HEK293 (cell line): ENCODE data around the gene EVPLL.
"Not testable (repeated sequence)": the region's sequence is repeated elsewhere in the genome, so short reads cannot be mapped to it uniquely, and the experiment has no call there.

Experiments used
- CTCF ChIA-PET: fragments of 350-600 bp; formaldehyde crosslinking; extraction: SDS; loops from one replicate; lab custom pipeline; 2021; ENCODE audit warnings: antibody characterized with exemption; lab: Yijun Ruan, JAX
- POLR2A ChIA-PET: fragments of 300-600 bp; formaldehyde crosslinking; extraction: SDS; loops from one replicate; lab custom pipeline; 2020; ENCODE audit warnings: antibody characterized with exemption, inconsistent platforms; lab: Yijun Ruan, JAX
- H3K27ac ChIP-seq: fragments of 200-500 bp; sonication (Bioruptor generic); 2 replicates; pipeline ENCODE4 v1.5.1; 2014; ENCODE audit warnings: low read depth, low read length, control low read depth, inconsistent platforms; ENCODE audit errors: extremely low read depth
- H3K36me3 ChIP-seq, 2 experiments: fragments of 200-500 bp in 1 of 2; sonication (Bioruptor generic) in 1 of 2; 1 replicate in 1 of 2; 2 replicates in 1 of 2; pipeline ENCODE4 v1.5.1; 2014 to 2017; ENCODE audit warnings: inconsistent platforms in 2 of 2, low read length in 2 of 2; ENCODE audit not compliant: control insufficient read depth in 2 of 2, insufficient read depth in 1 of 2
- H3K4me1 ChIP-seq: fragments of 200-500 bp; sonication (Bioruptor generic); 2 replicates; pipeline ENCODE4 v1.5.1; 2014; ENCODE audit warnings: mild to moderate bottlenecking, low read length, inconsistent platforms; ENCODE audit not compliant: control insufficient read depth, insufficient read depth
- H3K4me3 ChIP-seq: 2 replicates; pipeline ENCODE4 v1.5.1; 2011; ENCODE audit warnings: low read depth, mild to moderate bottlenecking, control low read depth, low read length, moderate library complexity
- H3K9me3 ChIP-seq: fragments of 200-500 bp; sonication (Bioruptor generic); 2 replicates; pipeline ENCODE4 v1.5.1; 2014; ENCODE audit warnings: low read depth, low read length, inconsistent platforms; ENCODE audit not compliant: control insufficient read depth, insufficient read depth
- BCL11B ChIP-seq: fragments of 450-650 bp; formaldehyde crosslinking; IDR thresholded peaks from 2 replicates; pipeline ENCODE4 v1.5.1; 2016; ENCODE audit warnings: low read depth, missing biosample characterization, missing genetic modification characterization
- EGR2 ChIP-seq: fragments of 450-650 bp; formaldehyde crosslinking; IDR thresholded peaks from 2 replicates; pipeline ENCODE4 v1.5.1; 2016; ENCODE audit warnings: low read depth, missing biosample characterization, missing genetic modification characterization
- OVOL3 ChIP-seq: fragments of 450-650 bp; formaldehyde crosslinking; IDR thresholded peaks from 2 replicates; pipeline ENCODE4 v1.5.1; 2016; ENCODE audit warnings: missing biosample characterization, missing genetic modification characterization
- YY1 ChIP-seq: fragments of 450-650 bp; formaldehyde crosslinking; IDR thresholded peaks from 2 replicates; pipeline ENCODE4 v1.5.1; 2018; ENCODE audit warnings: missing biosample characterization, missing genetic modification characterization
- ZBTB7A ChIP-seq: fragments of 450-650 bp; formaldehyde crosslinking; IDR thresholded peaks from 2 replicates; pipeline ENCODE4 v1.5.1; 2016; ENCODE audit warnings: low read depth, missing biosample characterization, missing genetic modification characterization
- ZFHX2 ChIP-seq: fragments of 450-650 bp; formaldehyde crosslinking; conservative IDR thresholded peaks from 2 replicates; pipeline ENCODE4 v1.5.1; 2016; ENCODE audit warnings: missing biosample characterization, missing genetic modification characterization
- ZNF121 ChIP-seq: fragments of 450-650 bp; formaldehyde crosslinking; IDR thresholded peaks from 2 replicates; pipeline ENCODE4 v1.5.1; 2016; ENCODE audit warnings: missing biosample characterization, missing genetic modification characterization
- ZNF248 ChIP-seq: fragments of 450-650 bp; formaldehyde crosslinking; IDR thresholded peaks from 2 replicates; pipeline ENCODE4 v1.5.1; 2017; ENCODE audit warnings: missing biosample characterization, missing genetic modification characterization
- ZNF354C ChIP-seq: fragments of 450-650 bp; formaldehyde crosslinking; IDR thresholded peaks from 2 replicates; pipeline ENCODE4 v1.5.1; 2016; ENCODE audit warnings: missing biosample characterization, missing genetic modification characterization, low read depth, borderline replicate concordance
- ZNF394 ChIP-seq: fragments of 450-650 bp; formaldehyde crosslinking; IDR thresholded peaks from 2 replicates; pipeline ENCODE4 v1.5.1; 2016; ENCODE audit warnings: missing biosample characterization, missing genetic modification characterization, mild to moderate bottlenecking, moderate library complexity, borderline replicate concordance
- ZNF423 ChIP-seq: fragments of 450-650 bp; formaldehyde crosslinking; IDR thresholded peaks from 2 replicates; pipeline ENCODE4 v1.5.1; 2016; ENCODE audit warnings: missing biosample characterization, missing genetic modification characterization
- ZNF529 ChIP-seq: fragments of 450-650 bp; formaldehyde crosslinking; IDR thresholded peaks from 2 replicates; pipeline ENCODE4 v1.5.1; 2017; ENCODE audit warnings: missing genetic modification characterization, missing biosample characterization; ENCODE audit not compliant: insufficient replicate concordance
- ZNF585B ChIP-seq: fragments of 450-650 bp; formaldehyde crosslinking; IDR thresholded peaks from 2 replicates; pipeline ENCODE4 v1.5.1; 2016; ENCODE audit warnings: missing biosample characterization, missing genetic modification characterization
- ZNF626 ChIP-seq: fragments of 450-650 bp; sonication (Bioruptor Pico); formaldehyde crosslinking; IDR thresholded peaks from 2 replicates; pipeline ENCODE4 v1.5.1; 2018; ENCODE audit warnings: missing biosample characterization, missing genetic modification characterization, inconsistent platforms
- ZNF830 ChIP-seq: fragments of 450-650 bp; IDR thresholded peaks from 2 replicates; pipeline ENCODE4 v1.5.0; 2018; ENCODE audit warnings: missing biosample characterization, missing genetic modification characterization, low read depth, mild to moderate bottlenecking, moderate library complexity
- TF ChIP-seq, protein P1 (sequence below): fragments of 450-650 bp; formaldehyde crosslinking; IDR thresholded peaks from 2 replicates; pipeline ENCODE4 v1.5.1; 2016; ENCODE audit warnings: missing biosample characterization, missing genetic modification characterization
- TF ChIP-seq, protein P2 (sequence below): fragments of 450-650 bp; formaldehyde crosslinking; IDR thresholded peaks from 2 replicates; pipeline ENCODE4 v1.5.1; 2017; ENCODE audit warnings: missing biosample characterization, missing genetic modification characterization

Gene EVPLL

DNA sequence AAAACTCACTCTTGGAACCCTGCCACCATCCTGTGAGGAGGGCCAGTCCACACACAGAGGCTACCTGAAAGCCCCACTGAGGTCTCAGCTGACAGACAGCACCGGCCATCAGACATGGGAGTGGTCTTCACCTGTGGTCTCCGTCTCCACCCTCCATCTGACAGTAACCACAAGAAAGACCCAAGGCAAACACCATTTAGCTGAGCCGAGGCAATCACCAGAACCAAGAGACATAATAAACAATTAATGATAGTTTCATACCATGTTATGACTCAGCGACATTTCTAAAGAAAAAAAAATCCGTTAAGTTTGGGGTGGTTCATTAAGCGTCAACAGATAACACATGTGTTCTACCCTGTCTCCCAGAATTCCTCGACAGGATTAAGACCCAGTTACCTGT lies 6.1 kb upstream of the EVPLL start:
- Histone ChIP-seq H3K27ac (no peak overlapping the region), H3K9me3 (no peaks in the 10 kb centered on the region), H3K36me3 (no peaks in the 10 kb centered on the region), H3K4me3 (no peak overlapping the region), H3K4me1 (no peaks in the 10 kb centered on the region)
- no peak for TF ChIP-seq ZNF354C
- TF ChIP-seq OVOL3 (tag by site-specific recombination) = no peak
- TF ChIP-seq, protein P1, sequence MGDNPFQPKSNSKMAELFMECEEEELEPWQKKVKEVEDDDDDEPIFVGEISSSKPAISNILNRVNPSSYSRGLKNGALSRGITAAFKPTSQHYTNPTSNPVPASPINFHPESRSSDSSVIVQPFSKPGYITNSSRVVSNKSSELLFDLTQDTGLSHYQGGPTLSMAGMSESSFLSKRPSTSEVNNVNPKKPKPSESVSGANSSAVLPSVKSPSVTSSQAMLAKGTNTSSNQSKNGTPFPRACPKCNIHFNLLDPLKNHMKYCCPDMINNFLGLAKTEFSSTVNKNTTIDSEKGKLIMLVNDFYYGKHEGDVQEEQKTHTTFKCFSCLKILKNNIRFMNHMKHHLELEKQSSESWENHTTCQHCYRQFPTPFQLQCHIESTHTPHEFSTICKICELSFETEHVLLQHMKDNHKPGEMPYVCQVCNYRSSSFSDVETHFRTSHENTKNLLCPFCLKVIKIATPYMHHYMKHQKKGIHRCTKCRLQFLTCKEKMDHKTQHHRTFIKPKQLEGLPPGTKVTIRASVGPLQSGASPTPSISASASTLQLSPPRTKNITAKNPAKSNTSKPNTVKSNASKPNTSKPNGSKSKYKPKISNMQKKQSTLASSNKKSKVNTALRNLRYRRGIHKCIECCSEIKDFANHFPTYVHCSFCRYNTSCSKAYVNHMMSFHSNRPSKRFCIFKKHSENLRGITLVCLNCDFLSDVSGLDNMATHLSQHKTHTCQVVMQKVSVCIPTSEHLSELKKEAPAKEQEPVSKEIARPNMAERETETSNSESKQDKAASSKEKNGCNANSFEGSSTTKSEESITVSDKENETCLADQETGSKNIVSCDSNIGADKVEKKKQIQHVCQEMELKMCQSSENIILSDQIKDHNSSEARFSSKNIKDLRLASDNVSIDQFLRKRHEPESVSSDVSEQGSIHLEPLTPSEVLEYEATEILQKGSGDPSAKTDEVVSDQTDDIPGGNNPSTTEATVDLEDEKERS (tag by site-specific recombination) = no peak
- TF ChIP-seq YY1 (tag by site-specific recombination) = no peak
- no peak for TF ChIP-seq ZNF248 (tag by site-specific recombination)
- ChIA-PET CTCF (no interaction called here), POLR2A (no interaction called here)

DNA sequence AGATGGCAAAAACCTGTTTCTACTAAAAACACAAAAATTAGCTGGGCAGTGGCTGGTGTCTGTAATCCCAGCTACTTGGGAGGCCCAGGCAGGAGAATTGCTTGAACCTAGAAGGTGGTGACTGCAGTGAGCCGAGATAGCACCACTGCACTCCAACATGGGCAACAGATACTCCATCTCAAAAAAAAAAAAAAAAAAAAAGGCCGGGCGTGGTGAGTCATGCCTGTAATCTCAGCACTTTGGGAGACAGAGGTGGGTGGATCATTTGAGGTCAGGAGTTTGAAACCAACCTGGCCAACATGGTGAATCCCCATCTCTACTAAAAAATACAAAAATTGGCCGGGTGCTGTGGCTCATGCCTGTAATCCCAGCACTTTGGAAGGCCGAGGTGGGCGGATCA lies 4.4 kb upstream of the EVPLL start:
- H3K9me3 ChIP-seq, H3K27ac ChIP-seq, H3K4me3 ChIP-seq, H3K36me3 ChIP-seq, H3K4me1 ChIP-seq: not testable (repeated sequence)
- POLR2A ChIA-PET = interaction anchor here (1.9 kb wide), 1 partner anchor 10 kb away, joined by 5 read pairs; the partner anchor contains the start of gene SHMT1
- TF ChIP-seq ZFHX2 (peak; percentile 36; the same call in 1 of the 2 replicates), EGR2 (peak; percentile 48; the same call in 1 of the 2 replicates), ZNF394 (tag by site-specific recombination) (0 out of 2 replicates have a peak, but pooled peaks have one; percentile 14)
- CTCF ChIA-PET = interaction anchor here (1.1 kb wide), 1 partner anchor 9 kb away, joined by 3 read pairs; no protein-coding TSS in a partner anchor

DNA sequence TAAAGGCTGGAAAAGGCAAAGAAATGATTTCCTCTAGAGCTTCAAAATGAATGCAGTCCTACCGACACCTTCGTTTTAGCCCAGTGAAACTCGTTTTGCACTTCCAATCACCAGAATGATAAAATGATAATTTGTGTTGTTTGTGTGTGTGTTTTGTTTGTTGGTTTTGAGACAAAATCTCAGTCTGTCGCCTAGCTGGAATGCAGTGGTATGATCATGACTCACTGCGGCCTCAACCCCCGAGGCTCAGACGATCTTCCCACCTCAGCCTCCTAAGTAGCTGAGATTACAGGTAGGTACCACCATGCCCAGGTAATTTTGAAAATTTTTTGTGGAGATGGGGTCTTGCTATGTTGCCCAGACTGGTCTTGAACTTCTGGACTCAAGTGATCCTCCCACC lies 3.4 kb upstream of the EVPLL start:
- CTCF ChIA-PET = interaction anchor here (1.1 kb wide), 1 partner anchor 252 kb away, joined by 3 read pairs; no protein-coding TSS in a partner anchor
- TF ChIP-seq ZNF423 (tag by site-specific recombination) = no peak
- TF ChIP-seq ZNF121 (tag by site-specific recombination) = peak; percentile 71; the same call in 1 of the 2 replicates
- TF ChIP-seq, all 188 proteins: peak for 1
- POLR2A ChIA-PET = interaction anchor here (0.7 to 1.9 kb wide), 2 partner anchors 11 to 251 kb away, joined by 4 to 5 read pairs; partner anchors contain the start of gene SHMT1
- Histone ChIP-seq H3K9me3 (no peaks in the 10 kb centered on the region), H3K4me1 (no peaks in the 10 kb centered on the region), H3K4me3 (no peak overlapping the region), H3K36me3 (no peaks in the 10 kb centered on the region), H3K27ac (no peak overlapping the region)

DNA sequence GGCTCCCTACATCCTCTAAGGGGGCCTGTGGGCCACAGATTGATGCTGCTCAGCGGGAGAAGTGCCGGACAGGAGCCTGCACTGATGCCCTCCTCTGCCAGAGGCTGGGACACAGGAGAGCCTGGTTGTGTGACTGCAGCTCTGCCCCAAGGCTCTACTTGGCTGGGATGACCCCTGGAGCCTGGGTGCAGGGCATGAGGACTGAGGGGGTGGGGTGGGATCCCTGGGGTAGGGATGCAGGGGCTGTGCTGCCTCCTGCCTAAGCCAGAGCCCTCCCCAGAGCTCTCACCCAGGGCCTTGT lies 577 bp downstream of the EVPLL start:
- ChIA-PET POLR2A (no interaction called here), CTCF (no interaction called here)
- H3K4me1 ChIP-seq = no peaks in the 10 kb centered on the region

DNA sequence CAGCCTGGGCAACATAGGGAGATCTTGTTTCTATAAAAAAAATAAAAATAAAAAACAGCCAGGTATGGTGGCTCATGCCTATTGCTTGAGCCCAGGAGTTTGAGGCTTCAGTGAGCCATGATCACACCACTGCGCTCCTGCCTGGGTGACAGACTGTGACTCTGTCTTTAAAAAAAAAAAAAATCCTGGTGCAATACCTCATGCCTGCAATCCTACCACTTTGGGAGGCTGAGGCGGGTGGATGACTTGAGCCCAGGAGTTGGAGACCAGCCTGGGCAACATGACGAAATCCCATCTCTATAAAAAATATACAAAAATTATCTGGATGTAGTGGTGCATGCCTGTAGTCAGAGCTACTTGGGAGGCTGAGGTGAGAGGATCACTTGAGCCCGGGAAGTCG lies 1.0 kb downstream of the EVPLL start:
- POLR2A ChIA-PET, H3K9me3 ChIP-seq, H3K4me1 ChIP-seq, H3K4me3 ChIP-seq, H3K36me3 ChIP-seq, H3K27ac ChIP-seq: not testable (repeated sequence)
- CTCF ChIA-PET = interaction anchor here (0.7 kb wide), 1 partner anchor 14 kb away, joined by 3 read pairs; no protein-coding TSS in a partner anchor

More for the DNA sequence above, 577 bp downstream of the EVPLL start:
- Histone ChIP-seq H3K4me3 (no peak overlapping the region), H3K36me3 (no peaks in the 10 kb centered on the region), H3K9me3 (no peaks in the 10 kb centered on the region), H3K27ac (no peak overlapping the region)
- TF ChIP-seq ZNF830 (tag by site-specific recombination) (no peak), ZNF585B (tag by site-specific recombination) (no peak), ZNF626 (tag by site-specific recombination) (no peak), ZBTB7A (tag by site-specific recombination) (no peak), ZNF529 (no peak), BCL11B (tag by site-specific recombination) (no peak)
- TF ChIP-seq, protein P2, sequence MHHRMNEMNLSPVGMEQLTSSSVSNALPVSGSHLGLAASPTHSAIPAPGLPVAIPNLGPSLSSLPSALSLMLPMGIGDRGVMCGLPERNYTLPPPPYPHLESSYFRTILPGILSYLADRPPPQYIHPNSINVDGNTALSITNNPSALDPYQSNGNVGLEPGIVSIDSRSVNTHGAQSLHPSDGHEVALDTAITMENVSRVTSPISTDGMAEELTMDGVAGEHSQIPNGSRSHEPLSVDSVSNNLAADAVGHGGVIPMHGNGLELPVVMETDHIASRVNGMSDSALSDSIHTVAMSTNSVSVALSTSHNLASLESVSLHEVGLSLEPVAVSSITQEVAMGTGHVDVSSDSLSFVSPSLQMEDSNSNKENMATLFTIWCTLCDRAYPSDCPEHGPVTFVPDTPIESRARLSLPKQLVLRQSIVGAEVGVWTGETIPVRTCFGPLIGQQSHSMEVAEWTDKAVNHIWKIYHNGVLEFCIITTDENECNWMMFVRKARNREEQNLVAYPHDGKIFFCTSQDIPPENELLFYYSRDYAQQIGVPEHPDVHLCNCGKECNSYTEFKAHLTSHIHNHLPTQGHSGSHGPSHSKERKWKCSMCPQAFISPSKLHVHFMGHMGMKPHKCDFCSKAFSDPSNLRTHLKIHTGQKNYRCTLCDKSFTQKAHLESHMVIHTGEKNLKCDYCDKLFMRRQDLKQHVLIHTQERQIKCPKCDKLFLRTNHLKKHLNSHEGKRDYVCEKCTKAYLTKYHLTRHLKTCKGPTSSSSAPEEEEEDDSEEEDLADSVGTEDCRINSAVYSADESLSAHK (tag by site-specific recombination) = no peak
